ENCODE results near the gene SLC6A3. TPM values are rescaled to one million over a fixed set of nuclear protein-coding genes. Genes with fewer than 3 reads are reported as not detected.
"Not testable (repeated sequence)": the region's sequence is repeated elsewhere in the genome, so short reads cannot be mapped to it uniquely, and the experiment has no call there.

SLC6A3 gene
- polyA plus RNA-seq, 3 donors from 2014 or later: not detected

DNA sequence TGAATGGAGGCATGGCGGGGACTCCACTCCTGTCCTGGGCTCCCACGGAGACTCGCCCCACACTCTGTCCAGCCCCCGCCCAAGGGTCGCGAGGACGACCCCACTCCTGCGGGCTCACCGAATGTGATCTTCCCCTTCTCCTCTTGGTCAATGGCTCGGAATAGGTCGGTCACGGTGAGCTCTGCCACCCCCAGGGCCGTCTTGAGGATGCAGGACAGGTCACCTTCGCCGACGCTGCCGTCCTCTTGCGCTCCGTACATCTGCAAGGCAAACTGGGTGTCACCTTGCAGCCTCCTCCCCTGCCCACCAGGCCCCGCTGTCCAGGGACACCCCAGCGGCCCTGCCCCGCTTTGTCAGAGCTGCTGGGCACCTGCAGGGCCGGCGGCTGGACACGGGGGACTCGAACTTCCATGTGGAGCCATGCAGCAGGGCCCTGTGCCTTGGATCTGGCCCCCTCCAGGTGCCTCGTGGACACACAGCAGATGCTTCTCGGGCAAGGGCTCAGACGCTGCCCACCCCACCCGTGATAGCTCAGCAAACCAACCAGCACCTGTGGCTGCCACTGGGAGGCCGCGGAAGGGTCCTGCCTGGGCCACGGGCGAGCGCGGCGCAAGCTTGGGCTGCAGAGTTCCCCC, 21.5 kb upstream of the SLC6A3 start:
- Mint-ChIP-seq H3K27me3 (ENCODE audit: low read depth in 3 of 3) (peaks cover 44 to 50% (median 48%) of the 10 kb centered on the region in 3 donors), H3K27ac (no peak overlapping the region), H3K4me3 (no peak overlapping the region), H3K4me1 (peaks cover 8 to 9% of the 10 kb centered on the region in 2 donors), H3K9me3 (no peaks in the 10 kb centered on the region), H3K36me3 (peaks cover 20 to 50% (median 27%) of the 10 kb centered on the region in 3 donors)
- DNase-seq: no peak

DNA sequence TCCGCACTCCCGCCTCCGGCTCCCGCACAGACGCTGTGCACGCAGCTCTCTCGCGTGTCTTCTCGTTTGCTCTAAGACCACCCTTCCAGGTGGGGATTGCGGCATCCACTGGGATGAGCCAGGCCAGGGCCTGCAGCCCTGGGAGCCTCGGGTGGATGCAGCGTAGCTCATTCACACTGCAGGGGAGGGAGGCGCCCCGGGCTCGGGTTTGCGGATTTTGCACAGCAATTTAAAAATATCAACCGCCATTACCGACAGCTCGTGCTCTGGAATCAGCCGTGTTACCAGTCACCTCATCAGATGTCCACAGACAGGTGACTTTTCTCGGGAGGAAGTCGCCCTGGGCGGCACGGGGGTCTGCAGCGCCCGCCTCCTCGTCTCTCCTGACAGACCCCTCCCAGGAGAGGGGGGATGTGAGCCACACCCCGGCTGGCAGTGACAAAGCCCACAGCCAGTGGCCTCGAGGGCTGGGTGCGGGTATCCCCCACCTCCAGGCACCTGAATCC, 20.8 kb upstream of the SLC6A3 start:
- H3K9me3 Mint-ChIP-seq: no peaks in the 10 kb centered on the region
- no peak overlapping the region for H3K4me3 Mint-ChIP-seq
- peaks cover 27 to 50% (median 32%) of the 10 kb centered on the region in 3 donors for H3K36me3 Mint-ChIP-seq
- peaks cover under 1 to 7% of the 10 kb centered on the region in 2 donors for H3K4me1 Mint-ChIP-seq
- H3K27ac Mint-ChIP-seq: no peak overlapping the region
- no peak for DNase-seq
- H3K27me3 Mint-ChIP-seq (ENCODE audit: low read depth in 3 of 3): peaks cover 38 to 50% (median 47%) of the 10 kb centered on the region in 3 donors

DNA sequence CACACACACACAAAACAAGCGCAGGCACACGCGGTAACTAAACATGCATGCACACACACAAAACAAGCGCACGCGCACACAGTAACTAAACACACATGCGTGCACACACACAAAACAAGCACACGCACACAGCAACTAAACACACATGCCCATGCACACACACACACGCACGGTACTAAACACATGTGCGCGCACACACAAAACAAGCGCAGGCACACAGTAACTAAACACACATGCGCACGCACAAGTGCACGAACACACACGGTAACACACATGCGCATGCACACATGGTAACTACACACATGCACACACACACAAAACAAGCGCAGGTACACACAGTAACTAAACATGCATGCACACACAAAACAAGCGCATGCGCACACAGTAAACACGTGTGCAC, 19.9 kb upstream of the SLC6A3 start:
- no peak for DNase-seq
- H3K4me3 Mint-ChIP-seq: peak overlapping the region in 1 of 5 donors; percentile 38
- peaks cover 35 to 50% (median 49%) of the 10 kb centered on the region in 3 donors for H3K27me3 Mint-ChIP-seq (ENCODE audit: low read depth in 3 of 3)
- H3K9me3 Mint-ChIP-seq: no peaks in the 10 kb centered on the region
- H3K36me3 Mint-ChIP-seq: peaks cover 33 to 55% (median 38%) of the 10 kb centered on the region in 3 donors
- peak overlapping the region in 4 of 6 donors; percentile 31 to 80 (median 74) for H3K27ac Mint-ChIP-seq
- H3K4me1 Mint-ChIP-seq: peaks cover 0 to 6% of the 10 kb centered on the region in 2 donors

DNA sequence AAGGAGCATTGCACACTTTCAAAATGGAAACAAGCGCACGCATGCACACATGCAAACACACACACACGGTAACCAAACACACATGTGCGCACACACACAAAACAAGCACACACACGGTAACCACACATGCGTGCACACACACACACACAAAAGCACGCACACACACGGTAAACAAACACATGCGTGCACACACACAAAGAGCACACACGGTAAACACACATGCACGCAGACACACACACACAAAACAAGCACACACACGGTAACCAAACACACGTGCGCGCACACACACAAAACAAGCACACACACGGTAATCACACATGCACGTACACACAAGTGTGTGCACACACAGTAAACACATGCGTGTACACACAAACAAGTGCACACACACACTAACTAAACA, 19.3 kb upstream of the SLC6A3 start:
- peaks cover 0 to 4% of the 10 kb centered on the region in 2 donors for H3K4me1 Mint-ChIP-seq
- H3K27ac Mint-ChIP-seq: peak overlapping the region in 3 of 6 donors; percentile 29 to 80 (median 57)
- peaks cover 33 to 59% (median 38%) of the 10 kb centered on the region in 3 donors for H3K36me3 Mint-ChIP-seq
- H3K27me3 Mint-ChIP-seq (ENCODE audit: low read depth in 3 of 3): peaks cover 29 to 54% (median 45%) of the 10 kb centered on the region in 3 donors
- H3K9me3 Mint-ChIP-seq: no peaks in the 10 kb centered on the region
- no peak overlapping the region for H3K4me3 Mint-ChIP-seq
- DNase-seq: no peak

DNA sequence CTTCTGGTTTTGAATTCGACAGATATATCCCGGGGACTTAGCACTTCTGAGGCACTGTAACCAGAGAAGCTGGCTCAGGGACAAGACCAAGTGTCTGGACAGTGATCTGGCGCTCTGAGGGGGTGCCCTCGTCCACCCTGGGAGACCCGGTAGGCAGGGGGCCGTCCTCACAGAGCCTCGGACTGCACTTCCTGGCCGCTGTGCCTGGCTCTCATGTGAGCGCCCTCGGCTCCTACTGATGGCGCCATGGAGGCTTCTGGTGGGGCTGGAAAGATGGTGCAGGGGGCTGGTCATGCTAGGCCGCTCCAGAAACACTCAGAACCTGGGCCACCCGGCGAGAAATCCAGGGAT, 18.8 kb upstream of the SLC6A3 start:
- H3K36me3 Mint-ChIP-seq: peaks cover 33 to 59% (median 38%) of the 10 kb centered on the region in 3 donors

DNA sequence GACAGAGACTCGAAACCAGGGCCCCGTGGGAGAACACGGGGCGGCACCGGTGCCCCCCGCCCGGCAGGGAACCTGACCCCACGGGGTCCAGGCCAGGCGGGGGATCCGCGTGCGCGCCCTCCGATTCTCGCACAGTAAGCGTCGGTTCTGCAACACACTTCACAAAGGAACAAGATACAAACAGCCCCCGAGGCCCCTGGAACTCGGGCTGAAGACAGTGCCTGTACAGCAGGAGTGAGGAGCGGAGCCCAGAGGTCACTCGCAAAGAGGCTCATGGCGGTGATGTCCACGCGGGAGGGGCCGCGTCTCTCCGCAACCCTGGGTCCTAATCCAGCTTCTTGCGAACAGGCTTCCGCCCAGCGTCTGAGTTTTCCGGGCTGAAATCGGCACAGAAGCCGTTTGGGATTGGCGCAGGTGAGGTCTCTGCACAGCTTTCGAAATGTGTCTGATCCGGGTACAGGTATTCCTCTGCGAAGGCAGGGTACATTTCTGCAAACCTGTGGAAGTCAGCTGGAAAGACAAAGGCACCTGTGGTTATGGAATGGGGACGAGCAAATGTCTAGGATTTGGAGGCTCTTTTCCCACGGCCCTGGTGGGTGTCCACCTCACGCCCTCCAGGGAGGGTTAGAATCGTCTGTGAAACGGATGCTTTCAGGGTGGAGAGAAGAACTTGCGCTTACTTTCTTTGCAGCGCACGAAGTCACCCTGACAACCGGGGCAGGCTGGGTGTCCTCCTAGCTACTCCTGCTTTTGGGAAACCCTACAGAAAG, 18.3 kb upstream of the SLC6A3 start:
- Mint-ChIP-seq H3K36me3 (peaks cover 34 to 60% (median 38%) of the 10 kb centered on the region in 3 donors), H3K4me3 (no peak overlapping the region), H3K4me1 (peaks cover 0 to 4% of the 10 kb centered on the region in 2 donors), H3K27me3 (ENCODE audit: low read depth in 3 of 3) (peaks cover 25 to 53% (median 40%) of the 10 kb centered on the region in 3 donors), H3K9me3 (no peaks in the 10 kb centered on the region), H3K27ac (no peak overlapping the region)
- DNase-seq: no peak

More for the DNA sequence above, 18.8 kb upstream of the SLC6A3 start:
- Mint-ChIP-seq H3K4me1 (peaks cover 0 to 4% of the 10 kb centered on the region in 2 donors), H3K27me3 (ENCODE audit: low read depth in 3 of 3) (peaks cover 27 to 54% (median 41%) of the 10 kb centered on the region in 3 donors), H3K9me3 (no peaks in the 10 kb centered on the region), H3K27ac (peak overlapping the region in 2 of 6 donors; percentile 29 to 80), H3K4me3 (no peak overlapping the region)
- no peak for DNase-seq

DNA sequence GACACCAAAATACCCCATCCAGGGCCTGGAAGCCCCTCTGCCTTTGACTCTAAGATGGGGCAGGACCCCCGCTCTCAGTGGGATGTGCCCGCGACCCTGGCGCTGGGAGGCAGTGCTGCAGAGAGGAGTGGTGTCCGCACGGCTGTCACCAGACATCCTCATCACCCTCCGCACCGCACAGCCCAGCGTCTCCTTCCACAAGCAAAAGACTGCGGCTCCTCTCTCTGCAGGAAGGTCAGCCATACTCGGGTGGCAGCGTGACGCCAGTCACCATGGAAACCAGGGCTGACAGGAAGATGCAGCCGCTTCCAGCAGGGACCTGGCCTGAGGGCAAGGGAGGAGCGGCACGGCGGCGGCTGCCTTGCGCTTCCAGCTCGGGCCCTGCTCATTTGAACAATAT, 17.1 kb upstream of the SLC6A3 start:
- Mint-ChIP-seq H3K36me3 (peaks cover 37 to 60% (median 38%) of the 10 kb centered on the region in 3 donors), H3K9me3 (no peaks in the 10 kb centered on the region), H3K4me1 (peaks cover 0 to 1% of the 10 kb centered on the region in 2 donors), H3K27ac (peak overlapping the region in 1 of 6 donors; percentile 24), H3K4me3 (peak overlapping the region in 1 of 5 donors; percentile 53), H3K27me3 (ENCODE audit: low read depth in 3 of 3) (peaks cover 20 to 57% (median 28%) of the 10 kb centered on the region in 3 donors)
- no peak for DNase-seq

DNA sequence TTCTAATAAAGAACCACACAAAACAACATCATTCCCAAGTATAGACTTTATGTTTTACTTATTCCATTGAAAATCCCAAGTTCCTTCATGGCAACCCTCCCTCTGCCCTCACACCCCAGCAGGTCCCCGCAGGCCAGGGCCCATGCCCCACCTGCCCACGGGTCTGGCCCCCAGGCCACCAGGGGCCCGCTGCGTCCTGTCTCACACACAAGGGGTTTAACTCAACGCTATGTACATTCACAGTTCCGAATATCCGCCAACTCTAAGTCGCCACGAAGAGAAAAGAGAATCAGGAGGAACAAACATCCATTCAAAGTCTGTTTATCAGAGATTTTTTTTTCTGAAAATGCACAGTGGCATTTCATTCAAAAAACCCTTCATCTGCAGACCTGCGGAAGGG, 16.2 kb upstream of the SLC6A3 start:
- Mint-ChIP-seq H3K4me3 (no peak overlapping the region), H3K36me3 (peaks cover 37 to 64% (median 38%) of the 10 kb centered on the region in 3 donors), H3K27me3 (ENCODE audit: low read depth in 3 of 3) (peaks cover 16 to 54% (median 26%) of the 10 kb centered on the region in 3 donors), H3K27ac (peak overlapping the region in 2 of 6 donors; percentile 48 to 70), H3K4me1 (peaks cover 4 to 6% of the 10 kb centered on the region in 2 donors), H3K9me3 (peaks cover 0 to 5% (median 3%) of the 10 kb centered on the region in 6 donors)
- DNase-seq: no peak

DNA sequence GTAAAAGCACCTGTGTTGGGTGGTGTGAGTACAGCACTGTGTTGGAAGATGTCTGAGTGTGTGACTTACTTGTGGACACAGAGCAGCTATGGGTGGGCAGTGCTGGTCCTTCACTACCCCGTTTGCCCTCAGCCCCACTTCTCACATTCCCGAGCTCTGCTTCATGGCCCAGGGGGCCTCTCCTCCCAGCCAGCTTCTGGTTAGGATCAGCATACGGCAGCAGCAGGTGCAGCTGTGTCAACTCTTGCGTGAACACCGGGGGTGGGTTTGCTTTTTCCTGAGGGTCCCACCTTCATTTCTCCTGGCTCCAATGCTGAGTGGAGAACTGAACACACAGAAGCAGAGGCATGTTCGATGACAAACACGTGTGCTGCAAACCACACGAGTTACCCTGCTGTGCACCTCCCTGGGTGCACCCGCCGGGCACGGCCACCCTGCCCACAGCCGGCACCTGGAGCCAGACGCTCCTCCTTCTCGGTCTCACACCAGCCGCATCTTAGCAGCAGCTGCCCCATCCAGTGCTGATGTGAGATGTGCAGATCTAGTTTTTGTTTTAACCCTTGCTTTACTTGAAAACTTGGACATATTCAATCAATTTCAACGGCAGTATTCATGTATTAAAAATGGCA, 14.9 kb upstream of the SLC6A3 start:
- Mint-ChIP-seq H3K36me3 (peaks cover 34 to 55% (median 34%) of the 10 kb centered on the region in 3 donors), H3K27ac (peak overlapping the region in 5 of 6 donors; percentile 43 to 70 (median 64)), H3K9me3 (peaks cover 0 to 14% (median 3%) of the 10 kb centered on the region in 6 donors), H3K4me3 (peak overlapping the region in 2 of 5 donors; percentile 4 to 27), H3K27me3 (ENCODE audit: low read depth in 3 of 3) (peaks cover 11 to 47% (median 17%) of the 10 kb centered on the region in 3 donors), H3K4me1 (peaks cover 4 to 6% of the 10 kb centered on the region in 2 donors)
- DNase-seq: no peak

DNA sequence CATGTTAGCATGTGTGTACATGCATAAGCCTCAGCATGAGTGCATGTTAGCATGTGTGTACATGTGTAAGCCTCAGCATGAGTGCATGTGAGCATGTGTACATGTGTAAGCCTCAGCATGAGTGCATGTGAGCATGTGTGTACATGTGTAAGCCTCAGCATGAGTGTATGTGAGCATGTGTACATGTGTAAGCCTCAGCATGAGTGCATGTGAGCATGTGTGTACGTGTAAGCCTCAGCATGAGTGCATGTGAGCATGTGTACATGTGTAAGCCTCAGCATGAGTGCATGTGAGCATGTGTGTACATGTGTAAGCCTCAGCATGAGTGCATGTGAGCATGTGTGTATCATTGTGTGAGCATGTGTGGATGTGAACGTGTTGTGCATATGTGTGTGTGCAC, 14.2 kb upstream of the SLC6A3 start:
- Mint-ChIP-seq H3K9me3 (peaks cover 2 to 20% (median 7%) of the 10 kb centered on the region in 6 donors), H3K36me3 (peaks cover 27 to 48% (median 30%) of the 10 kb centered on the region in 3 donors), H3K27me3 (ENCODE audit: low read depth in 3 of 3) (peaks cover 6 to 45% (median 13%) of the 10 kb centered on the region in 3 donors), H3K27ac (peak overlapping the region in 2 of 6 donors; percentile 43 to 64)
- H3K4me3 Mint-ChIP-seq, H3K4me1 Mint-ChIP-seq, DNase-seq: not testable (repeated sequence)

DNA sequence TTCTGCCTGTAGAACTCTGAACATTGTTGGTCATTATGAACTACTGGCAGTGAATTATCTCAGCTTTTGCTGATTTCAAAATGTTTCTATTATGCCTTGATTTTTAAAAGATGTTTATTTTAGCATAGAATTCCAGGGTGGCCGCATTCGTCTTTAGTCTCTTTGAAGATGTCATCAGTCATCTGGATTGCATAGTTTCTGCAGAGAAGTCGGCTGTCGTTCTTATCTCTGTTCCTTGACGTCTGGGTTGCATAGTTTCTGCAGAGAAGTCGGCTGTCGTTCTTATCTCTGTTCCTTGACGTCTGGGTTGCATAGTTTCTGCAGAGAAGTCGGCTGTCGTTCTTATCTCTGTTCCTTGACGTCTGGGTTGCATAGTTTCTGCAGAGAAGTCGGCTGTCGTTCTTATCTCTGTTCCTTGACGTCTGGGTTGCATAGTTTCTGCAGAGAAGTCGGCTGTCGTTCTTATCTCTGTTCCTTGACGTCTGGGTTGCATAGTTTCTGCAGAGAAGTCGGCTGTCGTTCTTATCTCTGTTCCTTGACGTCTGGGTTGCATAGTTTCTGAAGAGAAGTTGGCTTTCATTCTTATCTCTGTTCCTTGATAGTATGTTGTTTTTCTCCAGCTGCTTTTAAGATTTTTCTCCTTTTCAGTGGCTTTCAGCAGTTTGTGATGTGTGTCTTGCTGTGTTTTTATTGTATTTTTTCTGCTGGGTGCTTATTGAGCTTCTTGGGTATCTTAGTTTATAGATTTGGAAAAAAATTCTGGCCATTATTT, 11.1 kb upstream of the SLC6A3 start:
- not testable (repeated sequence) for H3K4me3 Mint-ChIP-seq, DNase-seq, H3K4me1 Mint-ChIP-seq
- Mint-ChIP-seq H3K36me3 (peaks cover 12 to 26% (median 22%) of the 10 kb centered on the region in 3 donors), H3K27me3 (ENCODE audit: low read depth in 3 of 3) (peaks cover 6 to 40% (median 8%) of the 10 kb centered on the region in 3 donors), H3K27ac (peak overlapping the region in 3 of 6 donors; percentile 62 to 75 (median 72)), H3K9me3 (peaks cover 13 to 37% (median 22%) of the 10 kb centered on the region in 6 donors)

DNA sequence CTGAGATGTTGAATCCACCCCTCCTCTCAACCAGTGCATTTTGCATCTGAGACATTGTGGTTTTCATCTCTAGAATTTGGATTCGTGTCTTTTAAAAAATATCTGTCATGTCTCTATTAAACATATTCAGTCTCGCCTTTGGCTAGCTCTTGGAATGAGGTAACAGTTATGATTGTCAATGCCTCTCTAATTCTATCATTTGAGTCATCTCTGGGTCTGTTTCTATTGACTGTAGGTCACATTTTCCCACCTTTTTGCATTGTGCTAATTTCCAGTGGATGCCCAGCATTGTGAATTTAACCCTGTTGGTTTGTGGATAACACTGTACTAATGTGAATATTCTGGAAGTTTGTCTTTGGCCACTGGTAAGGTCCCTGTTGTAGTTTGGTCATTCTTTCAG, 8.4 kb upstream of the SLC6A3 start:
- Mint-ChIP-seq H3K4me3 (no peak overlapping the region), H3K9me3 (peaks cover 13 to 37% (median 23%) of the 10 kb centered on the region in 6 donors), H3K36me3 (peaks cover 4 to 18% (median 9%) of the 10 kb centered on the region in 3 donors), H3K27me3 (ENCODE audit: low read depth in 3 of 3) (peaks cover 4 to 25% (median 6%) of the 10 kb centered on the region in 3 donors), H3K27ac (no peak overlapping the region), H3K4me1 (peaks cover 11 to 16% of the 10 kb centered on the region in 2 donors)
- DNase-seq: no peak
